Spleen (tissue), 7 donors: ENCODE data around the gene EN1.

Experiments
- POLR2A ChIP-seq, 3 donors: fragments of 450-650 bp; IDR thresholded peaks; one replicate each; pipeline ENCODE4 v1.5.1; 2017; ENCODE audit warnings: antibody characterized with exemption in 3 of 3, mild to moderate bottlenecking in 1 of 3
- TF ChIP-seq, protein P1 (sequence below), 11 experiments: fragments of 200-600 bp in 7 of 11; fragments of 450-650 bp in 4 of 11; sonication (generic) in 4 of 11; IDR thresholded peaks in 8 of 11; conservative IDR thresholded peaks in 3 of 11; 1 replicate in 7 of 11; 2 replicates in 4 of 11; pipeline versions ENCODE4 v1.4.0 to v1.8.0; 2016 to 2021; ENCODE audit warnings: antibody characterized with exemption in 11 of 11, inconsistent platforms in 4 of 11, mild to moderate bottlenecking in 1 of 11
- donor health status: DM: no; HTN: no; CAD: no; lungs with moderate emphysema.
- donor health status: DM: no; HTN: no; CAD: no.
- donor health status: DM: no; HTN: no; CAD: no.

DNA sequence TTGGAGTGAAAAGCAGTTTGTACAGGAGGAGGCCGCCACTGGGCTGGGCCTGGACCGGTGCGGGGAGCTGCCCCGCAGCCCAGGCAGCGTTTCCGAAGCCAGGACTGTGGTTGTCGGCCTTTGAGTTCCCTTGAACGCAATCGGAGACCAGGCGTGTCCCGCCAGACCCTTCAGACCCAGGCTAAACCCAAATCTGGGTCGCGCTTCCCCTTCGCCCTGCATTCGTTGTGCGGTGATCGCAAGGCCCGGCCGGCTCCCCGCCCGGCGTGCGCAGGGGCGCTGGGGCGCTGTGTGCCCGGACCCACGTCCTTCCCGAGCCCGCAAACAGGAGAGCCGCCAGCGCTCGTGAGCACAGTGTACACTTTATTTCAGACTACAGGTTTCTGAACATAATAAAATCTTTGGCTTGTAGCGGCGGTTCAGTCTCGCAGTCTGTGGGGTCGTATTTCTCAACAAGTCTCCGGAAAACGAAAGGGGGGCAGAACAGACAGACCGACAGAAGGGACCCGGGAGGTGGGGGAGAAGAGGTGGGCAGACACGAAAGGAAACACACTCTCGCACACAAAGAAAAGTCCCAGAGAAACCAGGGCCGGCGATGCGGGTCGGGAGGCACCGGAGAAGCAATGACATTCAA, 5.5 kb downstream of the EN1 start:
- TF ChIP-seq, protein P1, sequence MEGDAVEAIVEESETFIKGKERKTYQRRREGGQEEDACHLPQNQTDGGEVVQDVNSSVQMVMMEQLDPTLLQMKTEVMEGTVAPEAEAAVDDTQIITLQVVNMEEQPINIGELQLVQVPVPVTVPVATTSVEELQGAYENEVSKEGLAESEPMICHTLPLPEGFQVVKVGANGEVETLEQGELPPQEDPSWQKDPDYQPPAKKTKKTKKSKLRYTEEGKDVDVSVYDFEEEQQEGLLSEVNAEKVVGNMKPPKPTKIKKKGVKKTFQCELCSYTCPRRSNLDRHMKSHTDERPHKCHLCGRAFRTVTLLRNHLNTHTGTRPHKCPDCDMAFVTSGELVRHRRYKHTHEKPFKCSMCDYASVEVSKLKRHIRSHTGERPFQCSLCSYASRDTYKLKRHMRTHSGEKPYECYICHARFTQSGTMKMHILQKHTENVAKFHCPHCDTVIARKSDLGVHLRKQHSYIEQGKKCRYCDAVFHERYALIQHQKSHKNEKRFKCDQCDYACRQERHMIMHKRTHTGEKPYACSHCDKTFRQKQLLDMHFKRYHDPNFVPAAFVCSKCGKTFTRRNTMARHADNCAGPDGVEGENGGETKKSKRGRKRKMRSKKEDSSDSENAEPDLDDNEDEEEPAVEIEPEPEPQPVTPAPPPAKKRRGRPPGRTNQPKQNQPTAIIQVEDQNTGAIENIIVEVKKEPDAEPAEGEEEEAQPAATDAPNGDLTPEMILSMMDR (IDR thresholded peaks at IDR 0.05 in 8 of 11, conservative IDR thresholded peaks at IDR 0.05 in 3 of 11), result no peak
- no peak for TF ChIP-seq POLR2A (IDR thresholded peaks at IDR 0.05)
